ENCODE data around the gene PCYOX1L.

PCYOX1L gene

DNA sequence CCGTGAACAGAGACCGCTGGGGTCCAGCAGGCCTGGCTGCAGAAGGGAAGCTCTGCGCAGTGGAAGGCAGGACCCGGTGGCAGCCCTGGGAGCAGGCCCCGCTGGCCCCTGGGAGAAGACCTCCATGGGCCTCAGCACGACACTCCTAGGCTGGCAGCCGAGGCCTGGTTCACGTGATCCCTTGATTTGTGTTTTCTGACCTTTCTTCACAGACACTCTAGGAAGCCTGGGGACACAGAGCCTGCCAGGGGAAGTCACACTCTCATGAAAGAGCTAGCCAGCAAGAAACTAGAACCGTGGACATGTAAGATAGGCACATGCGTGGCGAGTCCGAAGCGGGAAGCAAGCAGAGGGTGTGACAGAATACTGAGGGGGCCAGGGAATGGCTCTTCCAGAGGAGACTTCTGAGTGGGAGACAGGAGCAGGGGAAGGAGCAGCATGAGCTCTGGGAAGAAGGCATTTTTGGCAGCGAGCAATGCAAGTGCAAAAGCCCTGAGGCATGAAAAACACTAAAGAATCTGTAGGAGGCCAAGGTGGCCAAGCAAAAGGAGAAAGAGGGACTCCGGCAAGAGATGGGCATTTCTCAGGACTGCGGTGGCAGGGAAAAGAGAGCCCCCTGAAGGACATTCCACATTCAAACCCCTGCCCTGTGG, 47.8 kb downstream of the PCYOX1L start:
- TF ChIP-seq CTCF (IDR thresholded peaks at IDR 0.05; ENCODE audit: low read depth, low read length, missing control alignments): no peak
- no peak overlapping the region for H3K4me3 ChIP-seq (ENCODE audit: low read depth, low read length)
- no peak for DNase-seq (ENCODE audit: low read depth)

- no peak overlapping the region for H3K4me3 ChIP-seq (ENCODE audit: low read depth, low read length)
- TF ChIP-seq CTCF (IDR thresholded peaks at IDR 0.05; ENCODE audit: low read depth, low read length, missing control alignments): no peak
- no peak for DNase-seq (ENCODE audit: low read depth)
These were observed 48.5 kb downstream of the PCYOX1L start for GRCh38 chr5:149406203-149406978.

GRCh38 chr5:149406979-149407306, 49.1 kb downstream of the PCYOX1L start:
- DNase-seq (ENCODE audit: low read depth): no peak
- TF ChIP-seq CTCF (IDR thresholded peaks at IDR 0.05; ENCODE audit: low read depth, low read length, missing control alignments): no peak
- H3K4me3 ChIP-seq (ENCODE audit: low read depth, low read length): no peak overlapping the region

- no peak for DNase-seq (ENCODE audit: low read depth)
- no peak for TF ChIP-seq CTCF (IDR thresholded peaks at IDR 0.05; ENCODE audit: low read depth, low read length, missing control alignments)
- no peak overlapping the region for H3K4me3 ChIP-seq (ENCODE audit: low read depth, low read length)
These were observed 49.7 kb downstream of the PCYOX1L start for GRCh38 chr5:149407323-149408251.

GRCh38 chr5:149408252-149409099, 50.6 kb downstream of the PCYOX1L start:
- no peak overlapping the region for H3K4me3 ChIP-seq (ENCODE audit: low read depth, low read length)
- DNase-seq (ENCODE audit: low read depth): no peak
- TF ChIP-seq CTCF (IDR thresholded peaks at IDR 0.05; ENCODE audit: low read depth, low read length, missing control alignments): no peak

- TF ChIP-seq CTCF (IDR thresholded peaks at IDR 0.05; ENCODE audit: low read depth, low read length, missing control alignments): no peak
- H3K4me3 ChIP-seq (ENCODE audit: low read depth, low read length): no peak overlapping the region
- DNase-seq (ENCODE audit: low read depth): no peak
These were observed 51.6 kb downstream of the PCYOX1L start for GRCh38 chr5:149409268-149409948.
